DOHH2 (cell line): ENCODE data around the gene FFAR3.
"Not testable (repeated sequence)": the region's sequence is repeated elsewhere in the genome, so short reads cannot be mapped to it uniquely, and the experiment has no call there.

ENCODE experiments used
- H3F3A ChIP-seq: fragments of 200-600 bp; sonication (generic), shearing (Covaris generic); 2 replicates; pipeline ENCODE4 v1.6.0; 2016; ENCODE audit warnings: antibody characterized with exemption, mild to moderate bottlenecking; ENCODE audit not compliant: control insufficient read depth, insufficient read depth
- H3K27ac ChIP-seq: fragments of 200-600 bp; sonication (generic); 2 replicates; pipeline ENCODE4 v1.5.1; 2014; ENCODE audit warnings: low read depth, mild to moderate bottlenecking, low read length, moderate library complexity
- H3K27me3 ChIP-seq: fragments of 200-600 bp; sonication (generic); 2 replicates; pipeline ENCODE4 v1.6.1; 2014; ENCODE audit warnings: mild to moderate bottlenecking, low read length, mixed read lengths; ENCODE audit not compliant: control insufficient read depth
- H3K36me3 ChIP-seq: fragments of 200-600 bp; sonication (generic); 2 replicates; pipeline ENCODE4 v1.6.1; 2014; ENCODE audit warnings: mild to moderate bottlenecking, low read length, moderate library complexity, mixed read lengths; ENCODE audit not compliant: control insufficient read depth
- H3K4me1 ChIP-seq: fragments of 200-600 bp; sonication (generic); 2 replicates; pipeline ENCODE4 v1.6.1; 2014; ENCODE audit warnings: mild to moderate bottlenecking, low read length, mixed read lengths; ENCODE audit not compliant: control insufficient read depth
- H3K4me2 ChIP-seq: fragments of 200-600 bp; sonication (generic); 2 replicates; pipeline ENCODE4 v1.6.0; 2014; ENCODE audit warnings: mild to moderate bottlenecking, low read length, moderate library complexity
- H3K4me3 ChIP-seq: fragments of 200-600 bp; sonication (generic); 2 replicates; pipeline ENCODE4 v1.5.1; 2014; ENCODE audit warnings: mild to moderate bottlenecking, low read length, mixed read lengths
- H3K79me2 ChIP-seq: fragments of 200-600 bp; sonication (generic); 2 replicates; pipeline ENCODE4 v1.6.1; 2014; ENCODE audit warnings: mild to moderate bottlenecking, low read length, mixed read lengths; ENCODE audit not compliant: control insufficient read depth
- H3K9me2 ChIP-seq: fragments of 200-600 bp; sonication (generic); replicated peaks from 2 replicates; pipeline ENCODE4 v1.6.1; 2014; ENCODE audit warnings: mild to moderate bottlenecking, low read length, mixed read lengths; ENCODE audit not compliant: control insufficient read depth
- H3K9me3 ChIP-seq: fragments of 200-600 bp; sonication (generic); 2 replicates; pipeline ENCODE4 v1.6.1; 2014; ENCODE audit warnings: antibody characterized with exemption, low read length, mixed read lengths; ENCODE audit not compliant: control insufficient read depth, insufficient read depth
- H4K20me1 ChIP-seq: fragments of 200-600 bp; sonication (generic); 2 replicates; pipeline ENCODE4 v1.6.0; 2014; ENCODE audit warnings: low read depth, mild to moderate bottlenecking, antibody characterized with exemption, low read length, moderate library complexity; ENCODE audit not compliant: control insufficient read depth, insufficient read depth
- EZH2phosphoT487 ChIP-seq: fragments of 200-600 bp; sonication (generic); IDR thresholded peaks from 2 replicates; pipeline ENCODE4 v1.6.1; 2017; ENCODE audit warnings: borderline replicate concordance, mild to moderate bottlenecking, antibody characterized with exemption, low read length, moderate library complexity, mixed read lengths
- TF ChIP-seq, protein P1 (sequence below): fragments of 200-600 bp; sonication (generic); IDR thresholded peaks from one replicate; pipeline ENCODE4 v1.5.1; 2014; ENCODE audit warnings: antibody characterized with exemption, mild to moderate bottlenecking, low read depth, low read length; ENCODE audit not compliant: poor library complexity, severe bottlenecking

Gene FFAR3

GRCh38 chr19:35355791-35356460 lies 2.3 kb upstream of the FFAR3 start:
- Histone ChIP-seq H3K27ac (no peak overlapping the region), H3K4me1 (peaks cover 30% of the 10 kb centered on the region), H4K20me1 (no peaks in the 10 kb centered on the region), H3K4me3 (no peak overlapping the region), H3K79me2 (no peaks in the 10 kb centered on the region), H3K36me3 (no peaks in the 10 kb centered on the region), H3K9me2 (no peaks in the 10 kb centered on the region), H3K9me3 (no peaks in the 10 kb centered on the region), H3F3A (no peaks in the 10 kb centered on the region), H3K27me3 (peaks cover 22% of the 10 kb centered on the region), H3K4me2 (no peak overlapping the region)
- TF ChIP-seq, protein P1, sequence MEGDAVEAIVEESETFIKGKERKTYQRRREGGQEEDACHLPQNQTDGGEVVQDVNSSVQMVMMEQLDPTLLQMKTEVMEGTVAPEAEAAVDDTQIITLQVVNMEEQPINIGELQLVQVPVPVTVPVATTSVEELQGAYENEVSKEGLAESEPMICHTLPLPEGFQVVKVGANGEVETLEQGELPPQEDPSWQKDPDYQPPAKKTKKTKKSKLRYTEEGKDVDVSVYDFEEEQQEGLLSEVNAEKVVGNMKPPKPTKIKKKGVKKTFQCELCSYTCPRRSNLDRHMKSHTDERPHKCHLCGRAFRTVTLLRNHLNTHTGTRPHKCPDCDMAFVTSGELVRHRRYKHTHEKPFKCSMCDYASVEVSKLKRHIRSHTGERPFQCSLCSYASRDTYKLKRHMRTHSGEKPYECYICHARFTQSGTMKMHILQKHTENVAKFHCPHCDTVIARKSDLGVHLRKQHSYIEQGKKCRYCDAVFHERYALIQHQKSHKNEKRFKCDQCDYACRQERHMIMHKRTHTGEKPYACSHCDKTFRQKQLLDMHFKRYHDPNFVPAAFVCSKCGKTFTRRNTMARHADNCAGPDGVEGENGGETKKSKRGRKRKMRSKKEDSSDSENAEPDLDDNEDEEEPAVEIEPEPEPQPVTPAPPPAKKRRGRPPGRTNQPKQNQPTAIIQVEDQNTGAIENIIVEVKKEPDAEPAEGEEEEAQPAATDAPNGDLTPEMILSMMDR = no peak
- no peak for TF ChIP-seq EZH2phosphoT487

DNA sequence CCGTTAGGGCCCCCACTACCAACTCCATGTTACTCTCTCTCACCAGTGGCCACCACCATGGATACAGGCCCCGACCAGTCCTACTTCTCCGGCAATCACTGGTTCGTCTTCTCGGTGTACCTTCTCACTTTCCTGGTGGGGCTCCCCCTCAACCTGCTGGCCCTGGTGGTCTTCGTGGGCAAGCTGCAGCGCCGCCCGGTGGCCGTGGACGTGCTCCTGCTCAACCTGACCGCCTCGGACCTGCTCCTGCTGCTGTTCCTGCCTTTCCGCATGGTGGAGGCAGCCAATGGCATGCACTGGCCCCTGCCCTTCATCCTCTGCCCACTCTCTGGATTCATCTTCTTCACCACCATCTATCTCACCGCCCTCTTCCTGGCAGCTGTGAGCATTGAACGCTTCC lies 574 bp downstream of the FFAR3 start:
- not testable (repeated sequence) for H3K4me2 ChIP-seq, H3K27ac ChIP-seq, H3F3A ChIP-seq, H4K20me1 ChIP-seq, H3K36me3 ChIP-seq, H3K79me2 ChIP-seq, H3K4me1 ChIP-seq, H3K4me3 ChIP-seq, H3K9me2 ChIP-seq, H3K9me3 ChIP-seq
- peaks cover 40% of the 10 kb centered on the region for H3K27me3 ChIP-seq

DNA sequence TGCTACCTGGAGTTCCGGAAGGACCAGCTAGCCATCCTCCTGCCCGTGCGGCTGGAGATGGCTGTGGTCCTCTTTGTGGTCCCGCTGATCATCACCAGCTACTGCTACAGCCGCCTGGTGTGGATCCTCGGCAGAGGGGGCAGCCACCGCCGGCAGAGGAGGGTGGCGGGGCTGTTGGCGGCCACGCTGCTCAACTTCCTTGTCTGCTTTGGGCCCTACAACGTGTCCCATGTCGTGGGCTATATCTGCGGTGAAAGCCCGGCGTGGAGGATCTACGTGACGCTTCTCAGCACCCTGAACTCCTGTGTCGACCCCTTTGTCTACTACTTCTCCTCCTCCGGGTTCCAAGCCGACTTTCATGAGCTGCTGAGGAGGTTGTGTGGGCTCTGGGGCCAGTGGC lies 1.1 kb downstream of the FFAR3 start:
- not testable (repeated sequence) for H3K79me2 ChIP-seq, H4K20me1 ChIP-seq, H3K9me2 ChIP-seq, H3K4me1 ChIP-seq, H3K27ac ChIP-seq, H3K4me2 ChIP-seq, H3K4me3 ChIP-seq, H3K36me3 ChIP-seq, H3F3A ChIP-seq, H3K9me3 ChIP-seq
- H3K27me3 ChIP-seq = peaks cover 44% of the 10 kb centered on the region

GRCh38 chr19:35360081-35360480 lies 1.8 kb downstream of the FFAR3 start:
- H4K20me1 ChIP-seq, H3K36me3 ChIP-seq, H3K9me2 ChIP-seq, H3K27ac ChIP-seq, H3K4me1 ChIP-seq, H3K4me3 ChIP-seq, H3K79me2 ChIP-seq, H3K4me2 ChIP-seq, H3K9me3 ChIP-seq, H3F3A ChIP-seq: not testable (repeated sequence)
- H3K27me3 ChIP-seq = peaks cover 46% of the 10 kb centered on the region

DNA sequence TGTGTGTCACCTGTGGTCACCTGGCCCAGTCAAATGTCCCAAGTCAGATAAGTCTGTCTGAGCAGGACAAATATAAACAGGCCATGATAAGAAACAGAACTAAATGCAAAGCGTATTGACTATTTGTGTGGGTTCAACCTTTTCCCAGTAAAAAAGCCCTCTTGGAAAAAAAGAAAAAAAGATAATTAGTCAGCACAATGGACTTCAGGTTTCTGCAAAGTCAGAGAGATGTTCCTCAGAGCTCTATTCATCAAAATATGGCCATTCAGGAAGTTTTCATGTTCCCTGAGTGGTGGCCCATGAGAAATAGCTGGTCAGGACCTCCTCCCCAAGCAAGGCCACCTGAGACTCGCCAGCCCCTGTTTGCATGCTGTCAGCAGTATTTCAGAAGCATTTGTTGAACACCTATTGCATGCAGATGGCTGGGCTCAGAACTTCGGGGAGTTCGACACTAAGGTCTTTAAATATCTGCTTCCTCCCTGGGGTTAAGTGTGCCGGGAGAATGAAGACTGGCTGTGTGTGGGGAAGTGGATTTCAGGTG lies 2.7 kb downstream of the FFAR3 start:
- Histone ChIP-seq H3K9me2 (no peaks in the 10 kb centered on the region), H3F3A (no peaks in the 10 kb centered on the region), H4K20me1 (no peaks in the 10 kb centered on the region), H3K27ac (no peak overlapping the region), H3K9me3 (no peaks in the 10 kb centered on the region), H3K79me2 (no peaks in the 10 kb centered on the region), H3K4me3 (no peak overlapping the region), H3K4me1 (peaks cover 5% of the 10 kb centered on the region), H3K27me3 (peaks cover 51% of the 10 kb centered on the region), H3K36me3 (no peaks in the 10 kb centered on the region), H3K4me2 (no peak overlapping the region)
- TF ChIP-seq EZH2phosphoT487 = no peak; the same call in 1 of the 2 replicates
- TF ChIP-seq, protein P1 = no peak
